GM21576 (cell line): ENCODE results near the gene CDNF.

Experiments used
- ATAC-seq: cut with Tn5 transposase; IDR thresholded peaks from one replicate; pipeline ENCODE4 v1.9.1; 2021; ENCODE audit warnings: mild to moderate bottlenecking, moderate library complexity; ENCODE audit not compliant: unreplicated experiment

The CDNF gene

GRCh38 chr10:14800397-14800796 lies 37.4 kb downstream of the CDNF start:
- no peak for ATAC-seq

- ATAC-seq: no peak
Measured at GRCh38 chr10:14798636-14799035, 39.2 kb downstream of the CDNF start.

GRCh38 chr10:14787938-14788337 lies 49.9 kb downstream of the CDNF start:
- ATAC-seq: no peak

DNA sequence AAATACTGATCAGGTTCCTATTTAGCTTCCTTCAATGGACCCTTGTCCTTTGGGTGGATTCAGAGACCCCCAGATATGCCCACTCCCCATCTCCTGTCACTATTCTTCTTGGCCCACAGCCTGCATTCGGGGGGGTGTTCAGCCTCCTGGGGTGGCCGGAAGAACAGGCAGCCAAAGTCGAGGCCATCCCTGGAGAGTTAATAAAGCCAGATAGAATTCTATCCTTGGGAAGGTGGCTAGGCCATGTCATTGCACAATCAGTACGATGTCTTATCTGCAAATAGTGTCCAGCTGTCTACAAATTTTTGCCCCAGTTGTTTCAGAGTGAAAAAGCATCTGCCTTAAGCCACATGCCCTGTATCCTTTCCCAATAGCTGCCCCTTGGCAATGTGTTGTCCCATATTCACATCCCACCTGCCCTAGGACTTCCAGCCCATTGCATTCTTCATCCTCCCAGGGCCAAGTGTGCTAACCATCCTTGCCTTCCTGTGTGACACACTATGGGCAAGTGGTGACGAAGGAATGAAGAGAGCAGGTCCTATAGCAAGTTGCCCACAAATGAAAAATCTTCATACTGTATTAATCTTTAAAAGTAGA lies 53.3 kb downstream of the CDNF start:
- ATAC-seq: no peak

DNA sequence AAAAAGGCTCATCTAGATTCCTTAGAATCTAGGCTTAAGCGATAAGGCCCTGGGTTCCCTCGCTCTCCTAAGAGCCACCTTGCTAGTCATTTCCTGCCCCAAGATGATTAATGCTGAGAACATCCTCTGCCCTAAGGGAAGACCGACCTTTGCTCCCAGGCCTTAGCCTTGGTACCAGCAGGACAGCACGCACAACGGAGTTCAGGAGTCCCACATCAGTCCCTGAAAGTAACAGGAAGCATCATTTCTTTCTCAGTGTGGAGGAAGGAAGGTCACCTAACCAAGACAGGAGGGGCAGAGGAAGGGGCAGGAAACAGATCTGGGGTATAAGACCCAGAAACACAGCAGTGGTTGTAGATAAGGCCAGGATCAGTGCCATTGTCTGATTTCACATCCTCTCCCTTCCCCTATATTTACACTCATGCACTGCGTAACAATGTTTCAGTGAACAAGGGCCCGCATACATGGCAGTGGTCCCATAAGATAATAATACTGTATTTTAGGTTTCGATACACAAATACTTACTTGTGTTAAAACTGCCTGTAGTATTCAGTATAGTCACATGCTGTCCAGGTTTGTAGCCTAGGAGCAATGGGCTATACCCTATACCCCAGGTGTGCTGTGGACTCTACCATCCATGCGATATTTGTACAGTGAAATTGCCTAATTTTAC lies 55.0 kb downstream of the CDNF start:
- no peak for ATAC-seq

DNA sequence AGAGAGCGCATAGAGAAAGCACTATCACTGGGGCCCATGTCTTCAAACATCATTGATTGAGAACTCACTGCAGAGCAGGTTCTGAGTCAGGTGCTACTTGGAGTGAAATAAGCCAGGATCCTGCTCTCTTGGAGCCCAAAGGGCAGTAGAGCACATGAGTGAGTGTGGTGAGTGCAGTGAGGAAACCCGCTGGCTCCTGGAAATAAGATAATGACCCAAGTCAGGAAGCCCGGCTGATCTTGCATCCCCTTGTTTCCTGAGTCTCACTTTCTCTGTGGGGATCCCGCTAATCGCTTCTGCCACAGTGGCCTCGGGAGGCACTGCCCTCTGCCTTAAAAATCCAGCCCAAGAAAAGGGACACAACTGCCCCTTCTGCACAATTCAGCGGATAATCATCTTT lies 56.1 kb downstream of the CDNF start:
- no peak for ATAC-seq

GRCh38 chr10:14779001-14779651 lies 58.7 kb downstream of the CDNF start:
- no peak for ATAC-seq

DNA sequence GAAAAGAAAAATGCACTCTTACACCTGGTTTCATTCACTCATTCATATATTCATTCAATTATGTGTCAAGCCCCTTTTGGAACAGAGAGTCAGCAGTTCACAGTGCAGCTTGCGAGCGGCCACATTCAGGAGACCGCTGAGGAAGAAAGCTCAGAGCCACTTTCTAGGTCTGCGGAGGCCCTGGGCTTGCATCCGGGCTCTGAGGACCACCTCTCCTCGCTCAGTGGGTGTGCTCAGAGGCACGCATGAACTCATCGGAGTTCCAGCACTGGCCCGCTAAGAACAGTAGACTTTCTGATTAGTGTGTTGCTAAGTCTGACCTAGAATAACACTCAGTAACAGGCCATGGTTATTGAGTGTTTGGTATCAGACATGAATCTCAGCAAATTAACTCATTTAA lies 61.3 kb downstream of the CDNF start:
- ATAC-seq: no peak

DNA sequence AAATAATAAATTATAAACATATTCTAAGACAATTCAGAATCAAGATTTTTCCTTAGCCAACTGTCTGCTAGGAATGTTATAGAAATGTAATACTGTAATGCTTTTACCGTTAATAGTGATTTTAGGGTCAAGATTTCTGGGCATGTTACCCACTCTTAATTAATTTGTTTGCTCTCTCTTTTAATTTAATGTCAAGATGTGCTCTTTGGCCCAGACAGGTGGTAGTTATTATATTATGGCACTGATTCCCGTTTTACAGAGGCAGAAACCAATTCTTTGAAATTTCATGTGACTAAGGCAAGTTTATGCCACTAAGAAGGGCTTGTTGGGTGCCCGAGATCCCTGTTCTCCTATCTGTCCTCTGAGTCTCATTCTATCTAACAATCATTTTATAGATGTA lies 62.2 kb downstream of the CDNF start:
- ATAC-seq: no peak

DNA sequence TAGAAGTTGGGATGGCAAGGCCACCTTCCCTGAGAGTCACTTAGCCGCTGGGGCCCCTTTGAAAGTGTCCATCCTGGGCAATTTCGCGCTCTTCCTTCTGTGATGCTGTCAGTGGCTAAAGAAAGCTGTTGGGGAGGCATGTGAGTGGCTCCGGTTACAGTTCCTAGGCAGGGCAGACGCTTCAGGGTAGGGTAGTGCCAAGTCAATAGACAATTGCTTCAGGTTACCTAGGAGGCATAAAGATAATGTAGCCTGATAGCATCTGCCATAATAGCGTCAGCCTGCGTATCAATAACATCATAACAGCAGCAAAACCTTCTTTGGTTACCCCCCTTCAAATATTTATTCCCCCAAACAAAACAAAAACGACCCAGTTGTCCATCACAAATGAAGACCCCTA lies 63.0 kb downstream of the CDNF start, which contains the start of gene FAM107B:
TSS of gene FAM107B (minus strand) at position 101 of the 400 bp plus-strand sequence. CDS start 234 bp downstream, outside the sequence.
- ATAC-seq: no peak

DNA sequence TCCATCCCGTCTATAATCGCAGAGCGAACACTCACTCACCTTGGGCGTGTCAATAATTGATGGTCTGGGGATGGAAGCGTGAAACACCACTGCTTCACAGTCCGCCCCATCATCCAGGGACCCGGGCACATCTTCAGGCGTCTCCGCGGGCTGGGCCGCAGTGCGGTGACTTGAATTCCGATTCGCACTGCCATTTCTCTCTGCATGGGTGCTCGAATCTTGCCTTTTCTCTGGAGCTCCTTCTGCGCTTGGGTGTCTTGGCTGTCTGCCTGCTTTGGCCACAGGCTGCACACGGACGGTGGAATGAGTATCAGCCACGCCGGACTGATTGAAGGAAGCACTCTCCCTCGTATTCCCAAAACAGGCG lies 63.6 kb downstream of the CDNF start:
- ATAC-seq: no peak

GRCh38 chr10:14773551-14774213 lies 64.2 kb downstream of the CDNF start:
- ATAC-seq: no peak

DNA sequence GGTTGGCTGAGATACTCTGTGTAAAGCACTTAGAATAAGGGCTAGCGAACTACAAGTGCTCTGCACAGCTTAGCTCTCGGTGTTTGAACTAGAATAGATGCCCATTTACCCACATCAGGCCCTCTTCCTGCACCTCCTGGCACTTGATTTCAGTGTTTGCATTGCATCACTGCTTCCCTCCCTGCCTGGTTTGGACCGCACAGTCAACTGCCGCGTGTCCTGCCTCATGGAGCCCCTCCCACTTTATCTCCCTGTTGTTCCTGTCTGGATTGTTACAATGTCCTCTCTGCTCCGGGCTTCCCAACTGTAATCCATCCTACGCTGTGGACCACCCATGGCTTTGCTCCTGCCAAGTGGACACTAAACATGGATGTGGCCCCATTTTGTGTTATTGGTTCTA lies 65.4 kb downstream of the CDNF start:
- no peak for ATAC-seq

- no peak for ATAC-seq
Measured at GRCh38 chr10:14770927-14771326, 66.9 kb downstream of the CDNF start.
